ENCODE measurements around the gene MYL2.

MYL2 gene

GRCh38 chr12:110929818-110930217 is 9.4 kb upstream of the MYL2 start:
- DNase-seq = no peak

GRCh38 chr12:110928700-110929099 is 8.3 kb upstream of the MYL2 start:
- no peak for DNase-seq

- DNase-seq = no peak
Observed at GRCh38 chr12:110927546-110927945, 7.2 kb upstream of the MYL2 start.

- no peak for DNase-seq
Observed at GRCh38 chr12:110923692-110924334, 3.4 kb upstream of the MYL2 start.

GRCh38 chr12:110923192-110923591 is 2.8 kb upstream of the MYL2 start:
- DNase-seq = no peak

GRCh38 chr12:110922652-110923051 is 2.3 kb upstream of the MYL2 start:
- no peak for DNase-seq

- DNase-seq = no peak
Observed at GRCh38 chr12:110921262-110921661, 883 bp upstream of the MYL2 start.

GRCh38 chr12:110919720-110920119 is 659 bp downstream of the MYL2 start:
- no peak for DNase-seq

- DNase-seq = no peak
Observed at GRCh38 chr12:110917961-110918360, 2.4 kb downstream of the MYL2 start.

GRCh38 chr12:110917467-110917866 is 2.9 kb downstream of the MYL2 start:
- DNase-seq = no peak

- DNase-seq = no peak
Observed at GRCh38 chr12:110916295-110916875, 4.0 kb downstream of the MYL2 start.

GRCh38 chr12:110913119-110914056 is 7.0 kb downstream of the MYL2 start:
- no peak for DNase-seq

GRCh38 chr12:110912263-110912662 is 8.1 kb downstream of the MYL2 start:
- DNase-seq = no peak

GRCh38 chr12:110908377-110909152 is 11.8 kb downstream of the MYL2 start:
- DNase-seq = no peak

- no peak for DNase-seq
Observed at GRCh38 chr12:110907583-110907982, 12.8 kb downstream of the MYL2 start.

GRCh38 chr12:110906985-110907384 is 13.4 kb downstream of the MYL2 start:
- DNase-seq = no peak

- no peak for DNase-seq
Observed at GRCh38 chr12:110906516-110906915, 13.9 kb downstream of the MYL2 start.

GRCh38 chr12:110906083-110906482 is 14.3 kb downstream of the MYL2 start:
- no peak for DNase-seq

- DNase-seq = no peak
Observed at GRCh38 chr12:110903511-110903910, 16.9 kb downstream of the MYL2 start.

GRCh38 chr12:110901401-110901800 is 19.0 kb downstream of the MYL2 start:
- no peak for DNase-seq

- DNase-seq = no peak
Observed at GRCh38 chr12:110896559-110896958, 23.8 kb downstream of the MYL2 start.

GRCh38 chr12:110893956-110894355 is 26.4 kb downstream of the MYL2 start:
- DNase-seq = no peak

GRCh38 chr12:110889361-110889760 is 31.0 kb downstream of the MYL2 start:
- DNase-seq = no peak

Data from left hindlimb (tissue), 1 donor.